K562 (cell line): ENCODE measurements around the gene GSX2.
"Not testable (repeated sequence)": the region's sequence is repeated elsewhere in the genome, so short reads cannot be mapped to it uniquely, and the experiment has no call there.

Experiments
- CTCF ChIP-seq, 3 experiments: IDR thresholded peaks in 2 of 3; conservative IDR thresholded peaks in 1 of 3; 2 replicates each; pipeline ENCODE4 v1.5.1; 2011 to 2012; ENCODE audit warnings: low read length in 3 of 3, mild to moderate bottlenecking in 3 of 3, control low read depth in 2 of 3, improper control_type of control experiment in 1 of 3, inconsistent platforms in 1 of 3, low read depth in 1 of 3, mixed read lengths in 1 of 3, moderate library complexity in 1 of 3; ENCODE audit not compliant: insufficient read depth in 2 of 3
- GATAD2B ChIP-seq: fragments of 450-650 bp; IDR thresholded peaks from 2 replicates; pipeline ENCODE4 v1.6.1; 2017; ENCODE audit warnings: mild to moderate bottlenecking, borderline replicate concordance
- HNRNPL ChIP-seq: fragments of 200-400 bp; formaldehyde crosslinking; IDR thresholded peaks from 2 replicates; pipeline ENCODE4 v1.6.1; 2017; ENCODE audit warnings: low read depth, mild to moderate bottlenecking, low read length
- NFATC3 ChIP-seq: fragments of 450-650 bp; IDR thresholded peaks from 2 replicates; pipeline ENCODE4 v1.6.1; 2017; ENCODE audit warnings: mild to moderate bottlenecking
- RFX5 ChIP-seq: IDR thresholded peaks from 2 replicates; pipeline ENCODE4 v1.6.1; 2011; ENCODE audit warnings: low read depth, mild to moderate bottlenecking, improper control_type of control experiment, low read length
- ZFP30 ChIP-seq: fragments of 250-450 bp; sonication (Bioruptor Pico); IDR thresholded peaks from 2 replicates; pipeline ENCODE4 v1.8.0; 2022; ENCODE audit warnings: moderate library complexity, mild to moderate bottlenecking, inconsistent platforms, borderline replicate concordance
- ZHX1 ChIP-seq: fragments of 150-350 bp; conservative IDR thresholded peaks from 2 replicates; pipeline ENCODE4 v1.6.1; 2014; ENCODE audit warnings: low read length
- ZNF77 ChIP-seq: fragments of 250-450 bp; sonication (Bioruptor Pico); IDR thresholded peaks from 2 replicates; pipeline ENCODE4 v1.5.0; 2020
- TF ChIP-seq, protein P1 (sequence below): fragments of 450-650 bp; formaldehyde crosslinking; conservative IDR thresholded peaks from 2 replicates; pipeline ENCODE4 v1.4.0; 2022; ENCODE audit warnings: mild to moderate bottlenecking, missing genetic modification characterization
- TF ChIP-seq, protein P2 (sequence below): sonication (generic); formaldehyde crosslinking; IDR thresholded peaks from 2 replicates; pipeline ENCODE4 v1.8.1; 2022; ENCODE audit warnings: missing genetic modification reagents

GRCh38 chr4:54113206-54113605 is 13.2 kb downstream of the GSX2 start:
- TF ChIP-seq CTCF (IDR thresholded peaks at IDR 0.05 in 2 of 3, conservative IDR thresholded peaks at IDR 0.05 in 1 of 3; ENCODE audit: insufficient read depth in 2 of 3, low read depth in 1 of 3, low read length in 3 of 3); ZNF77 (CRISPR knock-in tag); NFATC3; RFX5; ZHX1; HNRNPL; GATAD2B; ZFP30 (CRISPR knock-in tag): not testable (repeated sequence)
- TF ChIP-seq, protein P1, sequence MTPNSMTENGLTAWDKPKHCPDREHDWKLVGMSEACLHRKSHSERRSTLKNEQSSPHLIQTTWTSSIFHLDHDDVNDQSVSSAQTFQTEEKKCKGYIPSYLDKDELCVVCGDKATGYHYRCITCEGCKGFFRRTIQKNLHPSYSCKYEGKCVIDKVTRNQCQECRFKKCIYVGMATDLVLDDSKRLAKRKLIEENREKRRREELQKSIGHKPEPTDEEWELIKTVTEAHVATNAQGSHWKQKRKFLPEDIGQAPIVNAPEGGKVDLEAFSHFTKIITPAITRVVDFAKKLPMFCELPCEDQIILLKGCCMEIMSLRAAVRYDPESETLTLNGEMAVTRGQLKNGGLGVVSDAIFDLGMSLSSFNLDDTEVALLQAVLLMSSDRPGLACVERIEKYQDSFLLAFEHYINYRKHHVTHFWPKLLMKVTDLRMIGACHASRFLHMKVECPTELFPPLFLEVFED (CRISPR knock-in tag) = not testable (repeated sequence)
- TF ChIP-seq, protein P2, sequence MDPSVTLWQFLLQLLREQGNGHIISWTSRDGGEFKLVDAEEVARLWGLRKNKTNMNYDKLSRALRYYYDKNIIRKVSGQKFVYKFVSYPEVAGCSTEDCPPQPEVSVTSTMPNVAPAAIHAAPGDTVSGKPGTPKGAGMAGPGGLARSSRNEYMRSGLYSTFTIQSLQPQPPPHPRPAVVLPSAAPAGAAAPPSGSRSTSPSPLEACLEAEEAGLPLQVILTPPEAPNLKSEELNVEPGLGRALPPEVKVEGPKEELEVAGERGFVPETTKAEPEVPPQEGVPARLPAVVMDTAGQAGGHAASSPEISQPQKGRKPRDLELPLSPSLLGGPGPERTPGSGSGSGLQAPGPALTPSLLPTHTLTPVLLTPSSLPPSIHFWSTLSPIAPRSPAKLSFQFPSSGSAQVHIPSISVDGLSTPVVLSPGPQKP (CRISPR knock-in tag) = not testable (repeated sequence)
